Measurements from ENCODE around the gene IBA57. TPM values are rescaled to one million over a fixed set of nuclear protein-coding genes. Genes with fewer than 3 reads are reported as not detected.

IBA57 gene
- total and polyA plus RNA-seq, 2 donors = 1.7 to 4.2 TPM

DNA sequence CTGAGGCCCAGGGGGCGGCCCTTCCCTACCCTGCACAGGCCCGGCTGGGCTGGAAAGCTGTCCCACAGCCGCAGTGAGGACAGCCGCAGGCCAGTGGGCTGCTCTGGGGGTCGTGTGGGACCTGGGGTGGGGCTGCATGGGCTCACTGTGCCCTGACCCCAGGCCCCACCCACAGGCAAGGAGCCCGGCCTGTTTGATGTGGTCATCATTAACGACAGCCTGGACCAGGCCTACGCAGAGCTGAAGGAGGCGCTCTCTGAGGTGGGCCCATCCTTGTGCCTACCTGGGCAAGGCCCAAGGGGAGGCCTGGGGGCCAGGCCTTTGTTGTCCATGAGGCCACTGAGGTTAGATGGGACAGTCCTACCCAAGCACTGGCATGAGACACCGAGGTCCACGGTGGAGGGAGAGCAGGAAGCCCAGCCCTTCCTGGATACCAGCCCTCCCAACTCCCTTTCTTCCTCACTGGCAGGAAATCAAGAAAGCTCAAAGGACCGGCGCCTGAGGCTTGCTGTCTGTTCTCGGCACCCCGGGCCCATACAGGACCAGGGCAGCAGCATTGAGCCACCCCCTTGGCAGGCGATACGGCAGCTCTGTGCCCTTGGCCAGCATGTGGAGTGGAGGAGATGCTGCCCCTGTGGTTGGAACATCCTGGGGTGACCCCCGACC lies 17.3 kb upstream of the IBA57 start:
- H3K27me3 ChIP-seq (ENCODE audit: control insufficient read depth in 2 of 2, insufficient read depth in 1 of 2, low read length in 1 of 2) = no peaks in the 10 kb centered on the region
- H3K27ac ChIP-seq (ENCODE audit: low read depth in 1 of 2, low read length in 1 of 2) = no peak overlapping the region
- no peaks in the 10 kb centered on the region for H3K9me3 ChIP-seq (ENCODE audit: control insufficient read depth in 2 of 2, insufficient read depth in 1 of 2, low read length in 1 of 2)
- peaks cover 22 to 69% of the 10 kb centered on the region in 2 donors for H3K4me1 ChIP-seq (ENCODE audit: control insufficient read depth in 2 of 2, insufficient read depth in 2 of 2, low read length in 2 of 2)
- peaks cover 61 to 80% of the 10 kb centered on the region in 2 donors for H3K36me3 ChIP-seq (ENCODE audit: control insufficient read depth in 2 of 2, insufficient read depth in 2 of 2, low read length in 1 of 2)
- no peak overlapping the region for H3K4me3 ChIP-seq (ENCODE audit: low read length in 2 of 2)
- 92% methylated on average over 18 of the region's 18 CpGs for WGBS
- DNase-seq (ENCODE audit: low read depth in 6 of 9, low spot score in 9 of 9) = no peak

- Histone ChIP-seq H3K4me3 (ENCODE audit: low read length in 2 of 2) (no peak overlapping the region), H3K9me3 (ENCODE audit: control insufficient read depth in 2 of 2, insufficient read depth in 1 of 2, low read length in 1 of 2) (no peaks in the 10 kb centered on the region), H3K36me3 (ENCODE audit: control insufficient read depth in 2 of 2, insufficient read depth in 2 of 2, low read length in 1 of 2) (peaks cover 61 to 79% of the 10 kb centered on the region in 2 donors), H3K27ac (ENCODE audit: low read depth in 1 of 2, low read length in 1 of 2) (no peak overlapping the region), H3K27me3 (ENCODE audit: control insufficient read depth in 2 of 2, insufficient read depth in 1 of 2, low read length in 1 of 2) (no peaks in the 10 kb centered on the region), H3K4me1 (ENCODE audit: control insufficient read depth in 2 of 2, insufficient read depth in 2 of 2, low read length in 2 of 2) (peaks cover 18 to 66% of the 10 kb centered on the region in 2 donors)
- DNase-seq (ENCODE audit: low read depth in 6 of 9, low spot score in 9 of 9) = no peak
- 94% methylated on average over 8 of the region's 8 CpGs for WGBS
These were observed 16.6 kb upstream of the IBA57 start for GRCh38 chr1:228148935-228149405.

DNA sequence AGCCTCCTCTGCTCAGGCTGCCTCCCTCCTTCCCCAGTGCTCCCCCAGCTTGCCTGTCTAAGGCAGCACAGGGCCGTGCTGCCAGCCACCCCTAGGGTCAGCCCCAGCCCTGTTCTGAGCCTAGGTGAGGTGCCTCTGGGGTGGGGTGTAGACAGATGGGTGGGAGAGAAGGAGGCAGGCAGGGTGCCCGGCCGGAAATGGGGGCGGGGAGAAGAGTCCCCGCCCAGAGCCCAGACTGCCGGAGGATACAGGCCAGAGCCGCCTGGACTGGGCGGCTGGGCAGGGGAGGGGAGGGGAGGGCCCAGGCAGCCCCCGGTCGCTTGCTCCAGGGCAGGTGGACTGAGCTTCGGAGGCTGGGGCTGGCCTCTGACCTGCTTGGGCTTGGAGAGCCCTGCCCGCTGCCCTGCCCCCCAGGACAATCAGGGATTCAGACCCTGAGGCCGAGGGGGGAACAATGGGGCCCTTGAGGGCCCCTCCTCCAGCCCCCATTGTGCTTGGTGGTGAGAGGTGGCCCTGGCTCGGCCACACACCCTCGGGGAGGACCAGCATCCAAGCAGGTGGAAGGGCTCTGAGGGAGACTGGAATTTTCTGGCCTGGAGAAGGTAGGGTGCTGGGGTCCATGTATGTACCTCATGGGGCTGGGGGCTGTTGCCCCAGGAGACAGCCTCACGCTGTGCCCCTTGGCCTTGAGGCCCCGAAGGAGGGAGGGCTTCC lies 16.0 kb upstream of the IBA57 start, which contains the start of gene GJC2:
GJC2 (plus strand) TSS at position 525 of the 714 bp plus-strand sequence. CDS start 7,829 bp downstream, outside the sequence.
- peaks cover 18 to 66% of the 10 kb centered on the region in 2 donors for H3K4me1 ChIP-seq (ENCODE audit: control insufficient read depth in 2 of 2, insufficient read depth in 2 of 2, low read length in 2 of 2)
- H3K9me3 ChIP-seq (ENCODE audit: control insufficient read depth in 2 of 2, insufficient read depth in 1 of 2, low read length in 1 of 2) = no peaks in the 10 kb centered on the region
- DNase-seq (ENCODE audit: low read depth in 6 of 9, low spot score in 9 of 9) = no peak
- 93% methylated on average over 17 of the region's 17 CpGs for WGBS
- H3K4me3 ChIP-seq (ENCODE audit: low read length in 2 of 2) = no peak within 1 kb of the TSS
- peaks cover 61 to 75% of the 10 kb centered on the region in 2 donors for H3K36me3 ChIP-seq (ENCODE audit: control insufficient read depth in 2 of 2, insufficient read depth in 2 of 2, low read length in 1 of 2)
- H3K27me3 ChIP-seq (ENCODE audit: control insufficient read depth in 2 of 2, insufficient read depth in 1 of 2, low read length in 1 of 2) = no peaks in the 10 kb centered on the region
- peak within 1 kb of the TSS; percentile 15 to 24 for H3K27ac ChIP-seq (ENCODE audit: low read depth in 1 of 2, low read length in 1 of 2)

GRCh38 chr1:228150120-228150460 lies 15.5 kb upstream of the IBA57 start:
- peaks cover 16 to 66% of the 10 kb centered on the region in 2 donors for H3K4me1 ChIP-seq (ENCODE audit: control insufficient read depth in 2 of 2, insufficient read depth in 2 of 2, low read length in 2 of 2)
- WGBS = 95% methylated on average over 7 of the region's 7 CpGs
- H3K9me3 ChIP-seq (ENCODE audit: control insufficient read depth in 2 of 2, insufficient read depth in 1 of 2, low read length in 1 of 2) = no peaks in the 10 kb centered on the region
- H3K27me3 ChIP-seq (ENCODE audit: control insufficient read depth in 2 of 2, insufficient read depth in 1 of 2, low read length in 1 of 2) = no peaks in the 10 kb centered on the region
- H3K27ac ChIP-seq (ENCODE audit: low read depth in 1 of 2, low read length in 1 of 2) = no peak overlapping the region
- H3K36me3 ChIP-seq (ENCODE audit: control insufficient read depth in 2 of 2, insufficient read depth in 2 of 2, low read length in 1 of 2) = peaks cover 61 to 70% of the 10 kb centered on the region in 2 donors
- no peak for DNase-seq (ENCODE audit: low read depth in 6 of 9, low spot score in 9 of 9)
- H3K4me3 ChIP-seq (ENCODE audit: low read length in 2 of 2) = no peak overlapping the region

DNA sequence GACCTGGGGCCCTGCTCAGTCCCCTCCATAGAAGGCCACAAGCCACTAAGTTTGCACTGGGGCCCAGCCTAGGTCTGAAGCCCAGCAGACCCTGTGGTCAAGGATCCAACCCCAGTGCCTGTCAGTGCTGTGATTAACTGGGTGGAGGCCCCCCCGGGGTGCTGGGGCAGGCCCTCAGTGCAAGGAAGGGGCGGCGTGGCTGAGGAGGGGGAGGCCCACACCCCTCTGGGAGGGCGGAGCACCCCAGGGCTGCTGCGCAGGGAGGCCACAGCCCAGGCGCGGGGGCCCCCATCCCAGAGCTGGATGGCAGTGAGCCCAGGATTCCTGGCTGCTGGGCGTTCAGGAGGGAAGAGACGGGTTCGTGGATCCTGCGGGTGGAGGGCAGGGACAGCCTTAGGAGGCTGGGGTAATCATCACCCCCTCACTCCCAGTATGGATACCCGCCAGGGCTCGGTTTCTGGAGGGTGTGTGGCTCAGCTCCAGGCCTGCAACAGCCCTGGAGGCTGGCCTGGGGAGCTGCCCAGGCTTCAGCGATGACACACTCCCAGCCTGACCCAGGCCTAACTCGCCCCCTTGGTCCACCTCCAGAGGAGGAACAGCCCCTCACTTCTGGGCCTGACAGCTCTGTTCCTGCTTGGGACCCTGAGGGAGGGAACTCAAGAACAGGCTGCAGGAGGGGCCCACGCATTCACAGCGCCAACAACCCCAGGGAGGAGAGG lies 15.0 kb upstream of the IBA57 start:
- no peaks in the 10 kb centered on the region for H3K9me3 ChIP-seq (ENCODE audit: control insufficient read depth in 2 of 2, insufficient read depth in 1 of 2, low read length in 1 of 2)
- H3K4me1 ChIP-seq (ENCODE audit: control insufficient read depth in 2 of 2, insufficient read depth in 2 of 2, low read length in 2 of 2) = peaks cover 18 to 66% of the 10 kb centered on the region in 2 donors
- peak overlapping the region; percentile 15 to 24 for H3K27ac ChIP-seq (ENCODE audit: low read depth in 1 of 2, low read length in 1 of 2)
- peak in 1 of 9 donors; percentile 36 for DNase-seq (ENCODE audit: low read depth in 6 of 9, low spot score in 9 of 9)
- H3K4me3 ChIP-seq (ENCODE audit: low read length in 2 of 2) = no peak overlapping the region
- peaks cover 56 to 64% of the 10 kb centered on the region in 2 donors for H3K36me3 ChIP-seq (ENCODE audit: control insufficient read depth in 2 of 2, insufficient read depth in 2 of 2, low read length in 1 of 2)
- 88% methylated on average over 17 of the region's 17 CpGs for WGBS
- H3K27me3 ChIP-seq (ENCODE audit: control insufficient read depth in 2 of 2, insufficient read depth in 1 of 2, low read length in 1 of 2) = no peaks in the 10 kb centered on the region

DNA sequence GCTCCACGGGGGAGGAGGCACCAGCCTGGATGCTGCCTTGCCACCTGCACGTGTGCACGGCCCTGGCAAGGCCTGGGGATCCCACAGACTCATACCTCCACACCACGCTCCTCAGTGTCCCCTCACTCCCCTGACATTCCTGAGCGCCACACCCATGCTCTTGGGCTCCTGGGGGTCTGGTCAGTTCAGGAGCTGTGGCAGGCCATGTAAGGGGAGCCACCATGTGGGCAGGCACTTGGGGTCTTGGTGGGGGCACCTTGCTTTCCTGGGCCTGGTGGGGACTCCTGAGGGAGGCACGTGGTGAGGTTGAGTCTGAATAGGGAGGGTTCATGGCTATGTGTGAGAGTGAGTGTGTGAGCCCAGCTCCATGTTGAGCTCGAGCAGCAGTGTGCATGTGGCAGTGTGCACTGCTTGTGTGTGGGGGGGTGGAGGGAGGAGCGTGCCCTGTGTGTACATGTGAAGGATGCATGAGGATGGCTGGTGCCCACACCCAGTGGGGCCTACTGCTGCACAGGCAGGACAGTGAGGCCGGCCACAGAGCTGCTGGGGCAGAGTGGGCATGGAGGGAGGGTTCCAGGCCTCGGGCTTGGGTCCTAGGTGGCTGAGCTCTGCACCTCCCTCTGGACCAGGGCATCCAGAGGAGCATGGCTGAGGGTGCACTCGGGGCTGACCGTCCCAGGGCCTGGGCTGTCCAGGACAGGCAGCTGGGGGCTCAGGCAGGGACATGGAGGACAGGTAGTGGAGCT lies 14.3 kb upstream of the IBA57 start:
- H3K36me3 ChIP-seq (ENCODE audit: control insufficient read depth in 2 of 2, insufficient read depth in 2 of 2, low read length in 1 of 2) = peaks cover 48 to 57% of the 10 kb centered on the region in 2 donors
- H3K27me3 ChIP-seq (ENCODE audit: control insufficient read depth in 2 of 2, insufficient read depth in 1 of 2, low read length in 1 of 2) = no peaks in the 10 kb centered on the region
- 83% methylated on average over 12 of the region's 12 CpGs for WGBS
- no peak for DNase-seq (ENCODE audit: low read depth in 6 of 9, low spot score in 9 of 9)
- H3K4me1 ChIP-seq (ENCODE audit: control insufficient read depth in 2 of 2, insufficient read depth in 2 of 2, low read length in 2 of 2) = peaks cover 26 to 66% of the 10 kb centered on the region in 2 donors
- peak overlapping the region in 1 of 2 donors; percentile 24 for H3K27ac ChIP-seq (ENCODE audit: low read depth in 1 of 2, low read length in 1 of 2)
- H3K9me3 ChIP-seq (ENCODE audit: control insufficient read depth in 2 of 2, insufficient read depth in 1 of 2, low read length in 1 of 2) = no peaks in the 10 kb centered on the region
- H3K4me3 ChIP-seq (ENCODE audit: low read length in 2 of 2) = no peak overlapping the region

DNA sequence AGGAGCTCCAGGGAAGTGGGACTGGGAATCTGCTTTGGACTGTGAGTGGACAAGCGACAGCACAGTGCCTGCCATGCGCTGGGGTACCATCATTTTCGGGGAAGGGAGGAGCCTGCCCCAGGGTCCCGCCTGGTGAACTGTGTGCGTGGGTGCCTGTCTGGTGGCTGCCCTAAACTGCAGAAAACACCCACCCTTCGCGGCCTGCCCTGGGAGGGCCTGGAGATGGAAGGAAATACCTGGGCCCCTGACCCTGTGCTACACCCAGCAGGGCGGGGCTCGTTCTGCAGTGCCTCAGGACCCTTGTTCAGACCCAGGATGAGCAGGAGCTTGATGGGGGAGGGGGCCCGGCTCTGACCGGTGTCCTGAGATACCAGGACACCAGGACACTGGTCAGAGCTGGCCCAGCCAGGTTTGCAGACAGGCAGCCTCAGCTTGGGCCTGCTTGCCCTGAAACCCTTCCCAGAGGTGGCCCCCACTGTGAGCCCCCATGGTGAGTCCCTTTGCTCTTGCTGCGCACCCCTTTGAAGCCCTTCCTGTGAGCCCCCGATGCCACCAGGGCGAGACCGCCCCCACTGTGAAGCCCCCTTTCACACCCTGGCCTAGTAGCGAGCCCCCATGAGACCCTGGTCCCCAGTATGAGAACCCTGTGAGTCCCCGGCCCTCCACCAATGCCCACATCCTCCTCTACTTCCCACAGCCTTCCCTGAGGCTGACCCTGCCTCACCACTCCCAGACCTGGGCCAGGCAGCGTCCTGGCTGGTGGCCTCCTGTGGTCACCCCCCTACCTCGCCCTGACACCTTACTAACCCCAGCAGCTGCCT lies 13.3 kb upstream of the IBA57 start:
- no peak for DNase-seq (ENCODE audit: low read depth in 6 of 9, low spot score in 9 of 9)
- no peak overlapping the region for H3K4me3 ChIP-seq (ENCODE audit: low read length in 2 of 2)
- peaks cover 39 to 48% of the 10 kb centered on the region in 2 donors for H3K36me3 ChIP-seq (ENCODE audit: control insufficient read depth in 2 of 2, insufficient read depth in 2 of 2, low read length in 1 of 2)
- peaks cover 35 to 74% of the 10 kb centered on the region in 2 donors for H3K4me1 ChIP-seq (ENCODE audit: control insufficient read depth in 2 of 2, insufficient read depth in 2 of 2, low read length in 2 of 2)
- 96% methylated on average over 19 of the region's 19 CpGs for WGBS
- H3K27ac ChIP-seq (ENCODE audit: low read depth in 1 of 2, low read length in 1 of 2) = no peak overlapping the region
- H3K27me3 ChIP-seq (ENCODE audit: control insufficient read depth in 2 of 2, insufficient read depth in 1 of 2, low read length in 1 of 2) = no peaks in the 10 kb centered on the region
- peaks cover 0 to 3% of the 10 kb centered on the region in 2 donors for H3K9me3 ChIP-seq (ENCODE audit: control insufficient read depth in 2 of 2, insufficient read depth in 1 of 2, low read length in 1 of 2)

DNA sequence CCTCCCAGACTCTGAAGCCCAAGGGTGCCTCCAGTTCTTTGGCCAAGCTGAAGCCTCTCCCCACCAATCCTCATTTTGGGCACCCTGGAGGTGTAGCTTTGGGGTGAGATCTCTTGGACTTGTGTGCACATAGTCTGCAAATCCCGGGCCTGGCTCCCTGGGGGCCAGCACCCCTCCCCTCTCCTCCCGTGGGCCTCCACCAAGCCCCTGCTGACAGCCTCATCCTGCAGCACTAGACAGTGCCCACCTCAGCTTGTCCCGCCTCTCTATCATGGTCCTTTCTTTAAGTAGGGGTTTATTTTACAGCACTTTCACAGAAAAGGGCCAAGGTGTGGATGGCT lies 12.7 kb upstream of the IBA57 start:
- no peak overlapping the region for H3K4me3 ChIP-seq (ENCODE audit: low read length in 2 of 2)
- peaks cover 33 to 42% of the 10 kb centered on the region in 2 donors for H3K36me3 ChIP-seq (ENCODE audit: control insufficient read depth in 2 of 2, insufficient read depth in 2 of 2, low read length in 1 of 2)
- H3K27me3 ChIP-seq (ENCODE audit: control insufficient read depth in 2 of 2, insufficient read depth in 1 of 2, low read length in 1 of 2) = no peaks in the 10 kb centered on the region
- H3K27ac ChIP-seq (ENCODE audit: low read depth in 1 of 2, low read length in 1 of 2) = peak overlapping the region in 1 of 2 donors; percentile 11
- DNase-seq (ENCODE audit: low read depth in 6 of 9, low spot score in 9 of 9) = no peak
- H3K4me1 ChIP-seq (ENCODE audit: control insufficient read depth in 2 of 2, insufficient read depth in 2 of 2, low read length in 2 of 2) = peaks cover 38 to 80% of the 10 kb centered on the region in 2 donors
- H3K9me3 ChIP-seq (ENCODE audit: control insufficient read depth in 2 of 2, insufficient read depth in 1 of 2, low read length in 1 of 2) = peaks cover 0 to 3% of the 10 kb centered on the region in 2 donors
- whole genome bisulfite sequencing = 73% methylated on average over 3 of the region's 3 CpGs

Data from thymus (tissue), 11 donors.